Measurements from ENCODE around the gene RECK. TPM values are rescaled to one million over a fixed set of nuclear protein-coding genes. Genes with fewer than 3 reads are reported as not detected.
A peak's percentile ranks its signal among the peaks of the same experiment; 100 is the strongest.

The RECK gene
- total RNA-seq, 1 donor from 2014 or later: 3.8 TPM

GRCh38 chr9:36164989-36165388 is 128.3 kb downstream of the RECK start:
- DNase-seq (ENCODE audit: low spot score): no peak
- H3K4me1 Mint-ChIP-seq (ENCODE audit: low read depth): peaks cover 13% of the 10 kb centered on the region
- H3K9me3 Mint-ChIP-seq: no peaks in the 10 kb centered on the region
- peaks cover 15% of the 10 kb centered on the region for H3K36me3 Mint-ChIP-seq (ENCODE audit: low read depth)
- intact Hi-C loops (cut with micrococcal nuclease): no loop called here
- H3K27me3 Mint-ChIP-seq (ENCODE audit: insufficient read depth): peaks cover 21% of the 10 kb centered on the region
- no peak overlapping the region for H3K27ac Mint-ChIP-seq
- H3K4me3 Mint-ChIP-seq: peak overlapping the region; percentile 30

GRCh38 chr9:36165826-36166167 is 129.1 kb downstream of the RECK start:
- intact Hi-C loops (cut with micrococcal nuclease): loop anchor here (1.0 kb wide), 6 partner anchors 14 to 210 kb away; partner anchors contain the start of genes CLTA and GLIPR2
- Mint-ChIP-seq H3K4me1 (ENCODE audit: low read depth) (peaks cover 13% of the 10 kb centered on the region), H3K9me3 (no peaks in the 10 kb centered on the region), H3K27ac (no peak overlapping the region), H3K27me3 (ENCODE audit: insufficient read depth) (peaks cover 21% of the 10 kb centered on the region), H3K36me3 (ENCODE audit: low read depth) (peaks cover 12% of the 10 kb centered on the region), H3K4me3 (no peak overlapping the region)
- DNase-seq (ENCODE audit: low spot score): no peak

- peaks cover 9% of the 10 kb centered on the region for H3K4me1 Mint-ChIP-seq (ENCODE audit: low read depth)
- no peak overlapping the region for H3K27ac Mint-ChIP-seq
- H3K4me3 Mint-ChIP-seq: peak overlapping the region; percentile 72
- H3K27me3 Mint-ChIP-seq (ENCODE audit: insufficient read depth): peaks cover 21% of the 10 kb centered on the region
- H3K36me3 Mint-ChIP-seq (ENCODE audit: low read depth): peaks cover 7% of the 10 kb centered on the region
- peak; percentile 83 for DNase-seq (ENCODE audit: low spot score)
- intact Hi-C loops (cut with micrococcal nuclease): loop anchor here (1.0 kb wide), 6 partner anchors 15 to 211 kb away; partner anchors contain the start of genes CLTA and GLIPR2
- H3K9me3 Mint-ChIP-seq: no peaks in the 10 kb centered on the region
These were observed 129.6 kb downstream of the RECK start for GRCh38 chr9:36166168-36166927.

GRCh38 chr9:36169166-36169565 is 132.5 kb downstream of the RECK start, which contains the start of gene CCIN:
Gene CCIN (plus strand): TSS chr9:36169388. CDS start chr9:36169503, 115 bp downstream.
- intact Hi-C loops (cut with micrococcal nuclease): no loop called here
- no peaks in the 10 kb centered on the region for H3K9me3 Mint-ChIP-seq
- H3K27me3 Mint-ChIP-seq (ENCODE audit: insufficient read depth): peaks cover 27% of the 10 kb centered on the region
- H3K4me3 Mint-ChIP-seq: no peak within 1 kb of the TSS
- H3K27ac Mint-ChIP-seq: no peak within 1 kb of the TSS
- no peaks in the 10 kb centered on the region for H3K36me3 Mint-ChIP-seq (ENCODE audit: low read depth)
- peaks cover 8% of the 10 kb centered on the region for H3K4me1 Mint-ChIP-seq (ENCODE audit: low read depth)
- DNase-seq (ENCODE audit: low spot score): no peak

GRCh38 chr9:36169708-36170107 is 133.0 kb downstream of the RECK start:
- DNase-seq (ENCODE audit: low spot score): no peak
- Mint-ChIP-seq H3K27me3 (ENCODE audit: insufficient read depth) (peaks cover 25% of the 10 kb centered on the region), H3K4me3 (no peak overlapping the region), H3K9me3 (no peaks in the 10 kb centered on the region), H3K4me1 (ENCODE audit: low read depth) (peaks cover 7% of the 10 kb centered on the region), H3K36me3 (ENCODE audit: low read depth) (no peaks in the 10 kb centered on the region), H3K27ac (no peak overlapping the region)
- intact Hi-C loops (cut with micrococcal nuclease): no loop called here

- no peak overlapping the region for H3K27ac Mint-ChIP-seq
These were observed 133.8 kb downstream of the RECK start for GRCh38 chr9:36170531-36170930.

GRCh38 chr9:36173861-36174260 is 137.1 kb downstream of the RECK start:
- H3K27me3 Mint-ChIP-seq (ENCODE audit: insufficient read depth): peaks cover 9% of the 10 kb centered on the region
- H3K4me3 Mint-ChIP-seq: no peak overlapping the region
- no peaks in the 10 kb centered on the region for H3K9me3 Mint-ChIP-seq
- no peaks in the 10 kb centered on the region for H3K36me3 Mint-ChIP-seq (ENCODE audit: low read depth)
- no peak overlapping the region for H3K27ac Mint-ChIP-seq
- intact Hi-C loops (cut with micrococcal nuclease): no loop called here
- peaks cover 6% of the 10 kb centered on the region for H3K4me1 Mint-ChIP-seq (ENCODE audit: low read depth)
- DNase-seq (ENCODE audit: low spot score): no peak

More at GRCh38 chr9:36170531-36170930, 133.8 kb downstream of the RECK start:
- intact Hi-C loops (cut with micrococcal nuclease): no loop called here
- no peak overlapping the region for H3K4me3 Mint-ChIP-seq
- no peaks in the 10 kb centered on the region for H3K9me3 Mint-ChIP-seq
- no peaks in the 10 kb centered on the region for H3K36me3 Mint-ChIP-seq (ENCODE audit: low read depth)
- no peak for DNase-seq (ENCODE audit: low spot score)
- H3K4me1 Mint-ChIP-seq (ENCODE audit: low read depth): no peaks in the 10 kb centered on the region
- peaks cover 19% of the 10 kb centered on the region for H3K27me3 Mint-ChIP-seq (ENCODE audit: insufficient read depth)

Other genes starting within 250 kb of the RECK start
- gene NPR2, start 245.3 kb upstream of the RECK start, total RNA-seq: 9.3 and 10.4 TPM in 2 replicates
- 0.66 and 1.0 TPM in 2 replicates for gene SPAG8, start 224.7 kb upstream of the RECK start, total RNA-seq
- gene HINT2, start 221.9 kb upstream of the RECK start, total RNA-seq: 47.5 and 55.3 TPM in 2 replicates
- not detected in 2 replicates for gene FAM221B, start 208.2 kb upstream of the RECK start, total RNA-seq
- 1.7 and 1.9 TPM in 2 replicates for gene TMEM8B, start 207.7 kb upstream of the RECK start, total RNA-seq
- gene OR13J1, start 166.5 kb upstream of the RECK start, total RNA-seq: not detected in 2 replicates
- gene HRCT1, start 130.7 kb upstream of the RECK start, total RNA-seq: not detected in 2 replicates
- gene SPAAR, start 127.4 kb upstream of the RECK start, total RNA-seq: not detected in 2 replicates
- gene OR2S2, start 78.8 kb upstream of the RECK start, total RNA-seq: not detected in 2 replicates
- 26.3 and 27.5 TPM in 2 replicates for gene GLIPR2, start 99.8 kb downstream of the RECK start, total RNA-seq
- not detected in 2 replicates for gene CCIN, start 132.5 kb downstream of the RECK start, total RNA-seq
- 175 and 182 TPM in 2 replicates for gene CLTA, start 154.0 kb downstream of the RECK start, total RNA-seq
- 21.7 and 22.7 TPM in 2 replicates for gene GNE, start 221.5 kb downstream of the RECK start, total RNA-seq